GM12891 (cell line): ENCODE results near the gene MYADM.
"Not testable (repeated sequence)": the region's sequence is repeated elsewhere in the genome, so short reads cannot be mapped to it uniquely, and the experiment has no call there.

ENCODE experiments used
- DNase-seq: peaks from one replicate; pipeline ENCODE4 v3.0.0; 2011; ENCODE audit warnings: low spot score; ENCODE audit not compliant: insufficient read length
- FAIRE-seq: peaks from 2 replicates; lab custom pipeline; 2011; peaks lifted over from hg19 to GRCh38; lab: Jason Lieb, UNC
- PAX5 ChIP-seq: IDR thresholded peaks from 2 replicates; pipeline ENCODE4 v1.6.1; 2011; ENCODE audit warnings: low read length, moderate library complexity, mild to moderate bottlenecking; ENCODE audit not compliant: insufficient read depth, severe bottlenecking
- POLR2A ChIP-seq: IDR thresholded peaks from 2 replicates; pipeline ENCODE4 v1.6.1; 2011; ENCODE audit warnings: low read depth, low read length, control low read depth
- POLR2AphosphoS5 ChIP-seq: IDR thresholded peaks from 2 replicates; pipeline ENCODE4 v1.6.1; 2011; ENCODE audit warnings: low read depth, low read length, control low read depth
- POU2F2 ChIP-seq: IDR thresholded peaks from 2 replicates; pipeline ENCODE4 v1.6.1; 2011; ENCODE audit warnings: low read depth, mild to moderate bottlenecking, control low read depth, low read length, moderate library complexity
- SPI1 ChIP-seq: IDR thresholded peaks from 2 replicates; pipeline ENCODE4 v1.6.1; 2011; ENCODE audit warnings: low read depth, low read length, control low read depth
- TAF1 ChIP-seq: IDR thresholded peaks from 2 replicates; pipeline ENCODE4 v1.6.1; 2011; ENCODE audit warnings: low read depth, low read length, control low read depth

Gene MYADM

GRCh38 chr19:53868892-53869804, 1.5 kb downstream of the MYADM start:
- no peak for TF ChIP-seq SPI1
- TF ChIP-seq POLR2AphosphoS5, result no peak
- TF ChIP-seq TAF1, result no peak
- no peak for TF ChIP-seq POU2F2
- no peak for TF ChIP-seq PAX5
- no peak for TF ChIP-seq POLR2A
- FAIRE-seq (no peak), DNase-seq (peak; percentile 35)

GRCh38 chr19:53869805-53870484, 2.3 kb downstream of the MYADM start:
- not testable (repeated sequence) for FAIRE-seq

DNA sequence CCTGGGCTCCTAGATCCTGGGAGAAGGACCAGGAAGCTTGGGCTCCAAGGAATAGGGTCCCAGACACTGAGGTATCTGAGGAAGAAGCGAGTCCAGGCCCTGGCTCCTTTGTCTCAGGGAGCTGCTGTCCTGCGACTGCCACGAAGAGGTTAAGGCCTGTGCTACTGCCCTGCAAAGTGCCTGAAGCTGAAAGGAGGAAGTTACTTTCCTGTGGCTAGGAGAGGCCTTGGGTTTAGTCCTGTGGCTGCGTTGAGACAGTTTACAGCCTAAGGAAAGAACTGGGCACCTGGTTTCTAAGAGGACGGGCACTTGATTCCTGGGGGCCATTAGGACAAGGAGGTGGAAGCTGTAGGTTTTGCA, 2.8 kb downstream of the MYADM start:
- no peak for TF ChIP-seq POLR2AphosphoS5
- no peak for TF ChIP-seq POLR2A
- no peak for TF ChIP-seq TAF1
- TF ChIP-seq PAX5, result no peak
- no peak for TF ChIP-seq POU2F2
- no peak for TF ChIP-seq SPI1
- DNase-seq (peak; percentile 16), FAIRE-seq (no peak)

More at GRCh38 chr19:53869805-53870484, 2.3 kb downstream of the MYADM start:
- DNase-seq, result not testable (repeated sequence)

GRCh38 chr19:53871454-53871853, 3.8 kb downstream of the MYADM start:
- no peak for DNase-seq
- no peak for FAIRE-seq
- TF ChIP-seq POLR2AphosphoS5 (no peak), POU2F2 (no peak), PAX5 (no peak), POLR2A (no peak), SPI1 (no peak), TAF1 (no peak)

GRCh38 chr19:53872762-53873161, 5.1 kb downstream of the MYADM start:
- DNase-seq (no peak), FAIRE-seq (no peak)
- TF ChIP-seq POLR2A, result no peak
- TF ChIP-seq POLR2AphosphoS5, result no peak
- TF ChIP-seq PAX5, result no peak
- TF ChIP-seq POU2F2, result no peak
- TF ChIP-seq TAF1, result no peak
- TF ChIP-seq SPI1, result no peak

DNA sequence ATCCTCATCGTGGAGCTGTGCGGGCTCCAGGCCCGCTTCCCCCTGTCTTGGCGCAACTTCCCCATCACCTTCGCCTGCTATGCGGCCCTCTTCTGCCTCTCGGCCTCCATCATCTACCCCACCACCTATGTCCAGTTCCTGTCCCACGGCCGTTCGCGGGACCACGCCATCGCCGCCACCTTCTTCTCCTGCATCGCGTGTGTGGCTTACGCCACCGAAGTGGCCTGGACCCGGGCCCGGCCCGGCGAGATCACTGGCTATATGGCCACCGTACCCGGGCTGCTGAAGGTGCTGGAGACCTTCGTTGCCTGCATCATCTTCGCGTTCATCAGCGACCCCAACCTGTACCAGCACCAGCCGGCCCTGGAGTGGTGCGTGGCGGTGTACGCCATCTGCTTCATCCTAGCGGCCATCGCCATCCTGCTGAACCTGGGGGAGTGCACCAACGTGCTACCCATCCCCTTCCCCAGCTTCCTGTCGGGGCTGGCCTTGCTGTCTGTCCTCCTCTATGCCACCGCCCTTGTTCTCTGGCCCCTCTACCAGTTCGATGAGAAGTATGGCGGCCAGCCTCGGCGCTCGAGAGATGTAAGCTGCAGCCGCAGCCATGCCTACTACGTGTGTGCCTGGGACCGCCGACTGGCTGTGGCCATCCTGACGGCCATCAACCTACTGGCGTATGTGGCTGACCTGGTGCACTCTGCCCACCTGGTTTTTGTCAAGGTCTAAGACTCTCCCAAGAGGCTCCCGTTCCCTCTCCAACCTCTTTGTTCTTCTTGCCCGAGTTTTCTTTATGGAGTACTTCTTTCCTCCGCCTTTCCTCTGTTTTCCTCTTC, 6.3 kb downstream of the MYADM start:
- DNase-seq, result no peak
- no peak for TF ChIP-seq TAF1
- TF ChIP-seq POU2F2, result no peak
- no peak for TF ChIP-seq PAX5
- TF ChIP-seq POLR2A, result no peak
- no peak for TF ChIP-seq SPI1
- no peak for TF ChIP-seq POLR2AphosphoS5
- FAIRE-seq, result no peak

- FAIRE-seq, result no peak
Measured at GRCh38 chr19:53874606-53874990, 6.9 kb downstream of the MYADM start.

DNA sequence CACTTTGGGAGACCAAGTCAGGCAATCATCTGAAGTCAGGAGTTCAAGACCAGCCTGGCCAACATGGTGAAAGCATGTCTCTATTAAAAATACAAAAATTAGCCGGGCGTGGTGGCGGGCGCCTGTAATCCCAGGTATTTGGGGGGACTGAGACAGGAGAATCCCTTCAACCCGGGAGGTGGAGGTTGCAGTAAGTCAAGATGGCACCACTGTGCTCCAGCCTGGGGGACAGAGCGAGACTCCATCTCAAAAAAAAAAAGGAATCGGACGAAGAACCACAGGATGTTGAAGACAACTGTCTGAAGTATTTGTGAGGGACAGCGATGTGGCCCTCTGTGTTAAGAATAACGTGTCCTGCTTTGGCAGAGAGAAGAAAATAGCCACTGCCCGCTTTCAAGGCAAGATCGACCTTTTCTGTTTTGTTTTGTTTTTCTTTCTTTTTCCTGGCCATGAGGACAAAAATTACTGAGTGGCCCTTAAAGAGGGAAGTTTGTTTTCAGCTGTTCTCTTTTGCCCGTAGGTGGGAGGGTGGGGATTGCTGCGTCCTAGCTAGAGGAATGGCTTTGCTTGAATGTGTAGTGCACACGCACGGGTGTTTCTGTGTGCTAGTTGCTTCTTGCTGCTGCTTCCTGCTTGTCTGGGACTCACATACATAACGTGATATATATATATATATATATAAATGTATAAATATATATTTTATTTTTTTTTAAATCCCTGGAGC, 8.1 kb downstream of the MYADM start:
- TF ChIP-seq POU2F2 (no peak), TAF1 (no peak), POLR2AphosphoS5 (no peak), POLR2A (no peak), SPI1 (no peak), PAX5 (no peak)
- FAIRE-seq, result no peak
- DNase-seq, result no peak

More at GRCh38 chr19:53874606-53874990, 6.9 kb downstream of the MYADM start:
- no peak for DNase-seq
- TF ChIP-seq SPI1, result no peak
- TF ChIP-seq PAX5, result no peak
- TF ChIP-seq POLR2AphosphoS5, result no peak

GRCh38 chr19:53876651-53877224, 9.1 kb downstream of the MYADM start:
- TF ChIP-seq SPI1, result no peak
- TF ChIP-seq POU2F2, result no peak
- no peak for TF ChIP-seq TAF1
- TF ChIP-seq POLR2AphosphoS5, result no peak
- no peak for TF ChIP-seq PAX5
- no peak for TF ChIP-seq POLR2A
- no peak for DNase-seq
- no peak for FAIRE-seq
